ENCODE results near the gene SSBP3. TPM values are rescaled to one million over a fixed set of nuclear protein-coding genes. Genes with fewer than 3 reads are reported as not detected.

SSBP3 gene
- total RNA-seq, 4 donors from 2014 or later = 32.8 to 63.4 (median 47.4) TPM

DNA sequence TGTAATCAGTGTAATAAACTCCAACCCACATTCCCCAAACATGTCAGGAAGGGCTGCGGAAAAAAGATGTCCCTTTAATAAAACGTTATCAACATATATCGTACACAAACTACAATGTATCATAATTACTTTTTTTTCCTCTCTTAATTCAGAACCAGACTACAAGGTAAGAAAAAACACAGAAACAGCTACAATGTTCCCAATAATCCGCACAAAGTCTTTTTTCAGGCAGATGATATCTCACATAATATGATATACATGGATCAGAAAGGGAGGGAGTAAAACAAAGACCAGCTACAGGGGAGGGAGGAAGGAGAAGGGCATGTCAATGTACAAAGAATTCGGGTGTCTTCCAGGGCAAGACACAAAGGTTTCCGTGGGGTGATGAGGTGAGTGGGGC lies 180.8 kb downstream of the SSBP3 start:
- Histone ChIP-seq H3K27ac (replicated peaks in 1 of 4) (no peak overlapping the region), H3K4me3 (no peak overlapping the region), H3K36me3 (peaks cover 0 to 42% (median 23%) of the 10 kb centered on the region in 4 donors), H3K27me3 (no peaks in the 10 kb centered on the region), H3K4me1 (peaks cover 6 to 39% (median 30%) of the 10 kb centered on the region in 4 donors), H3K9me3 (no peaks in the 10 kb centered on the region)
- 83% methylated on average over 6 of the region's 6 CpGs for whole genome bisulfite sequencing
- intact Hi-C loops (cut with DNase I) = no loop called here
- no peak for DNase-seq (ENCODE audit: extremely low spot score)
- TF ChIP-seq, protein P1, sequence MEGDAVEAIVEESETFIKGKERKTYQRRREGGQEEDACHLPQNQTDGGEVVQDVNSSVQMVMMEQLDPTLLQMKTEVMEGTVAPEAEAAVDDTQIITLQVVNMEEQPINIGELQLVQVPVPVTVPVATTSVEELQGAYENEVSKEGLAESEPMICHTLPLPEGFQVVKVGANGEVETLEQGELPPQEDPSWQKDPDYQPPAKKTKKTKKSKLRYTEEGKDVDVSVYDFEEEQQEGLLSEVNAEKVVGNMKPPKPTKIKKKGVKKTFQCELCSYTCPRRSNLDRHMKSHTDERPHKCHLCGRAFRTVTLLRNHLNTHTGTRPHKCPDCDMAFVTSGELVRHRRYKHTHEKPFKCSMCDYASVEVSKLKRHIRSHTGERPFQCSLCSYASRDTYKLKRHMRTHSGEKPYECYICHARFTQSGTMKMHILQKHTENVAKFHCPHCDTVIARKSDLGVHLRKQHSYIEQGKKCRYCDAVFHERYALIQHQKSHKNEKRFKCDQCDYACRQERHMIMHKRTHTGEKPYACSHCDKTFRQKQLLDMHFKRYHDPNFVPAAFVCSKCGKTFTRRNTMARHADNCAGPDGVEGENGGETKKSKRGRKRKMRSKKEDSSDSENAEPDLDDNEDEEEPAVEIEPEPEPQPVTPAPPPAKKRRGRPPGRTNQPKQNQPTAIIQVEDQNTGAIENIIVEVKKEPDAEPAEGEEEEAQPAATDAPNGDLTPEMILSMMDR (IDR thresholded peaks at IDR 0.05) = no peak
- TF ChIP-seq POLR2A (IDR thresholded peaks at IDR 0.05; ENCODE audit: low read depth) (no peak), EP300 (IDR thresholded peaks at IDR 0.05) (no peak), POLR2AphosphoS5 (IDR thresholded peaks at IDR 0.05) (no peak)

- peaks cover 0 to 44% (median 23%) of the 10 kb centered on the region in 4 donors for H3K36me3 ChIP-seq
- peaks cover 15 to 41% (median 33%) of the 10 kb centered on the region in 4 donors for H3K4me1 ChIP-seq
- 76% methylated on average over 5 of the region's 6 CpGs for WGBS
- H3K27ac ChIP-seq (replicated peaks in 1 of 4) = no peak overlapping the region
- H3K9me3 ChIP-seq = no peaks in the 10 kb centered on the region
- DNase-seq (ENCODE audit: extremely low spot score) = no peak
- intact Hi-C loops (cut with DNase I) = no loop called here
- no peaks in the 10 kb centered on the region for H3K27me3 ChIP-seq
- TF ChIP-seq POLR2A (IDR thresholded peaks at IDR 0.05; ENCODE audit: low read depth) = no peak
- TF ChIP-seq EP300 (IDR thresholded peaks at IDR 0.05) = no peak
- no peak for TF ChIP-seq POLR2AphosphoS5 (IDR thresholded peaks at IDR 0.05)
- TF ChIP-seq, protein P1 (IDR thresholded peaks at IDR 0.05) = no peak
- H3K4me3 ChIP-seq = no peak overlapping the region
Measured at GRCh38 chr1:54224233-54224632, 182.0 kb downstream of the SSBP3 start.

DNA sequence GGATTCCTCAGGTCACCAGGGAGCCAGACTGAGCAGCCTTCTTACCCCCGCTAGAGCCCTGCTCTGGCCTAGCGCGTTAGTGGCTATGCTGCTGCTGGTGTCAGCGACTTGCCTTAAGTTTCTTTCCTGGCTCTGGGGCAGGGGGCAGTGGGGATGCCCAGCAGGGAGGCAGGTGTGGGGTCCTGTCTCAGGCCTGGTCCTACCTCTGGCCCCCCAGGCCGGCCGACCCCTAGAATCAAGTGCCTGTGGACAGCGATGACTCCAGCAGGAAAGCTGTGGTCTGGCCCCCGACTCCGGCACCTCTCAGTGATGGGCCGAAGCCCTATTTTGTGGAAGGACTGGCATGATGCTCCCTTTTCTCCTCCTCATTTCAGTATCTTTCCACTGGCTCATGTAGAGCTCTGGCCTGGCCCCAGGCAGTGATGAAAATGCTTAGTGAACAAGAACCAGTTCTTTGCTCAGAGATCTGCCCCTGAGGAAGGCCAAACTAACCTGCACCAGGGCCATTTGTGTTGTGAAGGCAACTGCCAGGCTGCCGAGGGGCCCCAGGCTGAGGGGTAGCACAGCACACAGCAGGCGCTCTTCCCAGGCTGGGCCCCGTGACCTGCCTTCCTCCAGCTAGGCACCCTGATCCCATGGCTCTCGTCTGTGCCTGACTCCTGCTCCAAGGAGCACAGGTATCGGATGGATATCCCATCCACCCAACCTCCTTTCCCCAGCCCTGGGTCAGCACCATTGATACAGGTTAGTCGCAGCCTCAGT lies 182.6 kb downstream of the SSBP3 start:
- Histone ChIP-seq H3K36me3 (peaks cover 5 to 50% (median 26%) of the 10 kb centered on the region in 4 donors), H3K4me1 (peaks cover 18 to 41% (median 34%) of the 10 kb centered on the region in 4 donors), H3K27me3 (no peaks in the 10 kb centered on the region), H3K4me3 (no peak overlapping the region), H3K9me3 (no peaks in the 10 kb centered on the region), H3K27ac (replicated peaks in 1 of 4) (no peak overlapping the region)
- intact Hi-C loops (cut with DNase I) = no loop called here
- WGBS = 92% methylated on average over 10 of the region's 16 CpGs
- no peak for DNase-seq (ENCODE audit: extremely low spot score)
- TF ChIP-seq POLR2A (IDR thresholded peaks at IDR 0.05; ENCODE audit: low read depth) (no peak), POLR2AphosphoS5 (IDR thresholded peaks at IDR 0.05) (no peak), EP300 (IDR thresholded peaks at IDR 0.05) (no peak)
- TF ChIP-seq, protein P1 (IDR thresholded peaks at IDR 0.05) = no peak

GRCh38 chr1:54222711-54223110 lies 183.5 kb downstream of the SSBP3 start:
- TF ChIP-seq POLR2A (IDR thresholded peaks at IDR 0.05; ENCODE audit: low read depth) (no peak), POLR2AphosphoS5 (IDR thresholded peaks at IDR 0.05) (no peak), EP300 (IDR thresholded peaks at IDR 0.05) (no peak)
- TF ChIP-seq, protein P1 (IDR thresholded peaks at IDR 0.05) = no peak
- H3K27ac ChIP-seq (replicated peaks in 1 of 4) = no peak overlapping the region

More at GRCh38 chr1:54222711-54223110, 183.5 kb downstream of the SSBP3 start:
- no peak for DNase-seq (ENCODE audit: extremely low spot score)
- intact Hi-C loops (cut with DNase I) = no loop called here
- Histone ChIP-seq H3K4me3 (no peak overlapping the region), H3K27me3 (no peaks in the 10 kb centered on the region), H3K36me3 (peaks cover 13 to 50% (median 30%) of the 10 kb centered on the region in 4 donors), H3K4me1 (peaks cover 19 to 40% (median 32%) of the 10 kb centered on the region in 4 donors), H3K9me3 (no peaks in the 10 kb centered on the region)
- 84% methylated on average over 6 of the region's 6 CpGs for WGBS
